Activated CD8-positive, alpha-beta memory T cell treated with anti-CD3 and anti-CD28 coated beads, Interleukin-2, amount 50 U/mL, for 24 hours (primary cell): ENCODE measurements around the gene LINC00305.

Experiments
- DNase-seq: peaks from one replicate; pipeline ENCODE4 v3.0.0-alpha.2; 2020; ENCODE audit errors: extremely low read depth

LINC00305 gene

GRCh38 chr18:64148988-64149387, at the start of gene LINC00305:
Gene LINC00305, minus strand, starts transcription at chr18:64149088.
- no peak for DNase-seq

GRCh38 chr18:64191069-64191468, 42.2 kb upstream of the LINC00305 start:
- no peak for DNase-seq

- DNase-seq, result no peak
These were observed 37.1 kb upstream of the LINC00305 start for GRCh38 chr18:64185987-64186386.

GRCh38 chr18:64183665-64184064, 34.8 kb upstream of the LINC00305 start:
- DNase-seq, result no peak

- no peak for DNase-seq
These were observed 31.7 kb upstream of the LINC00305 start for GRCh38 chr18:64180617-64181016.

GRCh38 chr18:64180171-64180570, 31.3 kb upstream of the LINC00305 start:
- DNase-seq, result no peak

GRCh38 chr18:64179556-64180080, 30.7 kb upstream of the LINC00305 start:
- DNase-seq, result no peak

- no peak for DNase-seq
These were observed 30.0 kb upstream of the LINC00305 start for GRCh38 chr18:64178860-64179259.

- DNase-seq, result no peak
These were observed 26.5 kb upstream of the LINC00305 start for GRCh38 chr18:64175432-64175831.

- DNase-seq, result no peak
These were observed 22.7 kb upstream of the LINC00305 start for GRCh38 chr18:64171576-64171975.

- no peak for DNase-seq
These were observed 18.6 kb upstream of the LINC00305 start for GRCh38 chr18:64167408-64167925.

GRCh38 chr18:64165906-64166305, 17.0 kb upstream of the LINC00305 start:
- DNase-seq, result no peak

GRCh38 chr18:64164883-64165282, 16.0 kb upstream of the LINC00305 start:
- DNase-seq, result no peak

- DNase-seq, result no peak
These were observed 1.1 kb upstream of the LINC00305 start for GRCh38 chr18:64149916-64150438.

- no peak for DNase-seq
These were observed 6.0 kb downstream of the LINC00305 start for GRCh38 chr18:64142904-64143303.

GRCh38 chr18:64137914-64138313, 11.0 kb downstream of the LINC00305 start:
- no peak for DNase-seq

- DNase-seq, result no peak
These were observed 14.7 kb downstream of the LINC00305 start for GRCh38 chr18:64134044-64134747.

- DNase-seq, result no peak
These were observed 16.0 kb downstream of the LINC00305 start for GRCh38 chr18:64132871-64133270.

GRCh38 chr18:64131314-64131713, 17.6 kb downstream of the LINC00305 start:
- DNase-seq, result no peak

GRCh38 chr18:64127172-64127571, 21.7 kb downstream of the LINC00305 start:
- no peak for DNase-seq

- DNase-seq, result no peak
These were observed 29.0 kb downstream of the LINC00305 start for GRCh38 chr18:64119916-64120315.

GRCh38 chr18:64118406-64118805, 30.5 kb downstream of the LINC00305 start:
- no peak for DNase-seq

- no peak for DNase-seq
These were observed 32.2 kb downstream of the LINC00305 start for GRCh38 chr18:64116571-64117175.
